ENCODE data around the gene CNFN.
"Not testable (repeated sequence)": the region's sequence is repeated elsewhere in the genome, so short reads cannot be mapped to it uniquely, and the experiment has no call there.

CNFN gene

DNA sequence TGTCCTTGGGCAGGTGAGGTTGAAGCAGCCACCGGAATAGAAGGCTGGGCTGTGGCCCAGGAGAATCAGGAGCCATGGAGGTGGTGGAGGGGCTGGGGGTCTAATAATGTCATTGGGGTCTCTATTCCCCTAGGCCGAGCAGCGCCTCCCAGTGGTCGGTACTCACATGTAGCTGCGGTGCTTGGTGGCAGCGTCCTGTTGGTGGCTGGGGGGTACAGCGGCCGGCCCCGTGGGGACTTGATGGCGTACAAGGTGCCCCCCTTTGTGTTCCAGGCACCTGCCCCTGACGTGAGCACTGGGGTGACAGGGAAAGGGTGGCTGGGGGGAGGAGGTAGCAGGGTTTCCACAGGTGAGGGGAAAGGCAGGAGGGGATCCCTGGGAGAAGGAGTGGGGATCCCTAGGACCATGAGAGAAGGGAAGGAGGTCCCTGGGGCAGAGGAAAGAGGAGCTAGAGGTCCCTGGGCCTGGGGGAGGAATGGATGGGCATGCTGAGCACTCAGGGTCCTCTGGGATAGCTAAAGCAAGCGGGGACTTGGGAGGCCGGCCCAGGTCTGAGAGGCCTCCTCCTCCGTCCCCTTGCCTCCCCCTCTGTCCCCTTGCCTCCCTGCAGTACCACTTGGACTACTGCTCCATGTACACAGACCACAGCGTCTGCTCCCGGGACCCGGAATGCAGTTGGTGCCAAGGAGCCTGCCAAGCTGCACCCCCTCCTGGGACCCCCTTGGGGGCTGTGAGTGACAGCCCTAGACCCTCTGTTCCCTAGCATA, 46.6 kb downstream of the CNFN start:
- Mint-ChIP-seq H3K27ac (no peak overlapping the region), H3K4me3 (no peak overlapping the region), H3K27me3 (ENCODE audit: low read depth) (no peaks in the 10 kb centered on the region), H3K36me3 (ENCODE audit: low read depth) (no peaks in the 10 kb centered on the region), H3K4me1 (ENCODE audit: low read depth) (peaks cover 5% of the 10 kb centered on the region), H3K9me3 (no peaks in the 10 kb centered on the region)
- no peak for DNase-seq (ENCODE audit: low spot score)

DNA sequence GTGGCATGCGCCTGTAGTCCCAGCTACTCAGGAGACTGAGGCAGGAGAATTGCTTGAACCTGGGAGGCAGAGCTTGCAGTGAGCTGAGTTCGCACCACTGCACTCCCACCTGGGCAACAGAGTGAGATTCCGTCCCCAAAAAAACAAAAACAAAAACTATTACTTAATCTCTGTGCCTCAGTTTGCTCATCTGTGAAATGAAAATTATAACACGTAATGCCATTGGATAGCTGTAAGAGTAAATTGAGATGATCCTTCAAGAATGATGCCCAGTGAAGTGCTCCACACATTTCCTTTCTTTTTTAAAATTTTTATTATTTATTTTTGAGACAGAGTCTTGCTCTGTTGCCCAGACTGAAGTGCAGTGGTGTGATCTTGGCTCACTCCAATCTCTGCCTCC, 50.2 kb downstream of the CNFN start:
- not testable (repeated sequence) for H3K4me3 Mint-ChIP-seq; H3K27ac Mint-ChIP-seq; H3K27me3 Mint-ChIP-seq (ENCODE audit: low read depth); H3K9me3 Mint-ChIP-seq; DNase-seq (ENCODE audit: low spot score); H3K36me3 Mint-ChIP-seq (ENCODE audit: low read depth); H3K4me1 Mint-ChIP-seq (ENCODE audit: low read depth)

DNA sequence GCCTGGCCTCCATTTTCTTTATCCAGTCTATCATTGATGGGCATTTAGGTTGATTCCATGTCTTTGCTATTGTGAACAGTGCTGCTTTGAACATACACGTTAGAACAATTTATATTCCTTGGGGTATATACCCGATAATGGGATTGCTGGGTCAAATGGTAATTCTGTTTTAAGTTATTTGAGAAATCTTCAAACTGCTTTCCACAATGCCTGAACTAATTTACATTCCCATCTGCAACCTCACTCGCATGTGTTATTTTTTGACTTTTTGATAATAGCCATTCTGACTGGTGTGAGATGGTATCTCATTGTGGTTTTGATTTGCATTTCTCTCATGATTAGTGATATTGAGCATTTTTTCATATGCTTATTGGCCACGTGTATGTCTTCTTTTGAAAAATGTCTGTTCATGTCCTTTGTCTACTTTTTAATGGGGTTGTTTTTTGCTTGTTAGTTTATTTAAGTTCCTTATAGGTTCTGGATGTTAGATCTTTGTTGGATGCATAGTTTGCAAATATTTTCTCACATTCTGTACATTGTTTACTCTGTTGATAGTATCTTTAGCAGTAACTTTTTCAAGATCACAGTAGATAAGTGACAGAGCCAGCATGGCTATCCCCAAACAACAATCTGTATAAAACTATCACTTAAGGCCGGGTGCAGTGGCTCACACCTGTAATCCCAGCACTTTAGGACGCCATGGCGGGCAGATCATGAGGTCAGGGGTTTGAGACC, 50.8 kb downstream of the CNFN start:
- not testable (repeated sequence) for H3K4me1 Mint-ChIP-seq (ENCODE audit: low read depth); H3K27ac Mint-ChIP-seq; H3K9me3 Mint-ChIP-seq; DNase-seq (ENCODE audit: low spot score); H3K36me3 Mint-ChIP-seq (ENCODE audit: low read depth); H3K4me3 Mint-ChIP-seq; H3K27me3 Mint-ChIP-seq (ENCODE audit: low read depth)

Measured in T-helper 2 cell treated with Interferon-gamma antibody and Interleukin-4, amounts not matched to agents 5 μg/mL and 100 μg/mL, for 36 hours (primary cell).